ENCODE results near the gene EGFL7.
A peak's percentile ranks its signal among the peaks of the same experiment; 100 is the strongest.
"Not testable (repeated sequence)": the region's sequence is repeated elsewhere in the genome, so short reads cannot be mapped to it uniquely, and the experiment has no call there.

The EGFL7 gene

GRCh38 chr9:136624184-136624951 lies 38.3 kb upstream of the EGFL7 start:
- DNase-seq (ENCODE audit: low read depth in 4 of 4, low spot score in 1 of 4), result no peak

- no peak for DNase-seq (ENCODE audit: low read depth in 4 of 4, low spot score in 1 of 4)
Observed at GRCh38 chr9:136625101-136626065, 37.3 kb upstream of the EGFL7 start.

- DNase-seq (ENCODE audit: low read depth in 4 of 4, low spot score in 1 of 4), result no peak
Observed at GRCh38 chr9:136626066-136626725, 36.5 kb upstream of the EGFL7 start.

GRCh38 chr9:136626740-136627642 lies 35.7 kb upstream of the EGFL7 start:
- no peak for DNase-seq (ENCODE audit: low read depth in 4 of 4, low spot score in 1 of 4)

GRCh38 chr9:136627703-136628102 lies 35.0 kb upstream of the EGFL7 start:
- no peak for DNase-seq (ENCODE audit: low read depth in 4 of 4, low spot score in 1 of 4)

- no peak for DNase-seq (ENCODE audit: low read depth in 4 of 4, low spot score in 1 of 4)
Observed at GRCh38 chr9:136628268-136628667, 34.4 kb upstream of the EGFL7 start.

- no peak for DNase-seq (ENCODE audit: low read depth in 4 of 4, low spot score in 1 of 4)
Observed at GRCh38 chr9:136629001-136629878, 33.5 kb upstream of the EGFL7 start.

GRCh38 chr9:136629879-136630661 lies 32.6 kb upstream of the EGFL7 start:
- peak in 2 of 4 experiments; percentile 32 to 51 for DNase-seq (ENCODE audit: low read depth in 4 of 4, low spot score in 1 of 4)

- no peak for DNase-seq (ENCODE audit: low read depth in 4 of 4, low spot score in 1 of 4)
Observed at GRCh38 chr9:136630662-136630992, 32.1 kb upstream of the EGFL7 start.

GRCh38 chr9:136631038-136632000 lies 31.4 kb upstream of the EGFL7 start:
- DNase-seq (ENCODE audit: low read depth in 4 of 4, low spot score in 1 of 4), result peak; percentile 19 to 57 (median 42)

GRCh38 chr9:136632072-136632471 lies 30.6 kb upstream of the EGFL7 start:
- DNase-seq (ENCODE audit: low read depth in 4 of 4, low spot score in 1 of 4), result not testable (repeated sequence)

GRCh38 chr9:136632491-136633106 lies 30.1 kb upstream of the EGFL7 start:
- not testable (repeated sequence) for DNase-seq (ENCODE audit: low read depth in 4 of 4, low spot score in 1 of 4)

- no peak for DNase-seq (ENCODE audit: low read depth in 4 of 4, low spot score in 1 of 4)
Observed at GRCh38 chr9:136634904-136635303, 27.8 kb upstream of the EGFL7 start.

- DNase-seq (ENCODE audit: low read depth in 4 of 4, low spot score in 1 of 4), result no peak
Observed at GRCh38 chr9:136640171-136641111, 22.3 kb upstream of the EGFL7 start.

GRCh38 chr9:136642439-136642921 lies 20.2 kb upstream of the EGFL7 start:
- DNase-seq (ENCODE audit: low read depth in 4 of 4, low spot score in 1 of 4), result no peak

Data from stimulated activated CD4-positive, alpha-beta T cell treated with anti-CD3 and anti-CD28 coated beads, Interleukin-1b, Interleukin-23, amount 100 ng/mL, for 24 hours (primary cell).